Measurements from ENCODE around the gene ASPN.

Gene ASPN

GRCh38 chr9:92457576-92457975, 24.7 kb downstream of the ASPN start:
- TF ChIP-seq FOXP2 (optimal IDR thresholded peaks at IDR 0.05; ENCODE audit: borderline replicate concordance, extremely low read depth, extremely low read length, insufficient read depth): no peak
- TF ChIP-seq POLR2AphosphoS5 (IDR thresholded peaks at IDR 0.05; ENCODE audit: low read depth, low read length): no peak

- TF ChIP-seq SIN3A (IDR thresholded peaks at IDR 0.05; ENCODE audit: borderline replicate concordance, insufficient read depth, low read length) (no peak), POLR2AphosphoS5 (IDR thresholded peaks at IDR 0.05; ENCODE audit: low read depth, low read length) (no peak), FOXP2 (optimal IDR thresholded peaks at IDR 0.05; ENCODE audit: borderline replicate concordance, extremely low read depth, extremely low read length, insufficient read depth) (no peak), TAF1 (IDR thresholded peaks at IDR 0.05; ENCODE audit: borderline replicate concordance, insufficient read depth, low read length) (no peak), REST (IDR thresholded peaks at IDR 0.05; ENCODE audit: insufficient read depth in 1 of 2, low read depth in 2 of 2, low read length in 2 of 2) (no peak)
These were observed 27.1 kb downstream of the ASPN start for GRCh38 chr9:92455217-92455616.

GRCh38 chr9:92446536-92446935, 35.8 kb downstream of the ASPN start:
- TF ChIP-seq SIN3A (IDR thresholded peaks at IDR 0.05; ENCODE audit: borderline replicate concordance, insufficient read depth, low read length): no peak
- TF ChIP-seq FOXP2 (optimal IDR thresholded peaks at IDR 0.05; ENCODE audit: borderline replicate concordance, extremely low read depth, extremely low read length, insufficient read depth): no peak
- TF ChIP-seq POLR2AphosphoS5 (IDR thresholded peaks at IDR 0.05; ENCODE audit: low read depth, low read length): no peak
- no peak for TF ChIP-seq TAF1 (IDR thresholded peaks at IDR 0.05; ENCODE audit: borderline replicate concordance, insufficient read depth, low read length)
- no peak for TF ChIP-seq REST (IDR thresholded peaks at IDR 0.05; ENCODE audit: insufficient read depth in 1 of 2, low read depth in 2 of 2, low read length in 2 of 2)

GRCh38 chr9:92444841-92445240, 37.5 kb downstream of the ASPN start:
- no peak for TF ChIP-seq SIN3A (IDR thresholded peaks at IDR 0.05; ENCODE audit: borderline replicate concordance, insufficient read depth, low read length)
- no peak for TF ChIP-seq POLR2AphosphoS5 (IDR thresholded peaks at IDR 0.05; ENCODE audit: low read depth, low read length)
- no peak for TF ChIP-seq REST (IDR thresholded peaks at IDR 0.05; ENCODE audit: insufficient read depth in 1 of 2, low read depth in 2 of 2, low read length in 2 of 2)

- no peak for TF ChIP-seq POLR2AphosphoS5 (IDR thresholded peaks at IDR 0.05; ENCODE audit: low read depth, low read length)
- TF ChIP-seq REST (IDR thresholded peaks at IDR 0.05; ENCODE audit: insufficient read depth in 1 of 2, low read depth in 2 of 2, low read length in 2 of 2): no peak
- TF ChIP-seq TAF1 (IDR thresholded peaks at IDR 0.05; ENCODE audit: borderline replicate concordance, insufficient read depth, low read length): no peak
- no peak for TF ChIP-seq SIN3A (IDR thresholded peaks at IDR 0.05; ENCODE audit: borderline replicate concordance, insufficient read depth, low read length)
- TF ChIP-seq FOXP2 (optimal IDR thresholded peaks at IDR 0.05; ENCODE audit: borderline replicate concordance, extremely low read depth, extremely low read length, insufficient read depth): no peak
These were observed 41.6 kb downstream of the ASPN start for GRCh38 chr9:92440751-92441046.
